Body of pancreas (tissue), 4 donors: Measurements from ENCODE around the gene ARMC6. TPM values are rescaled to one million over a fixed set of nuclear protein-coding genes. Genes with fewer than 3 reads are reported as not detected.

Source experiments
- ATAC-seq: fragments of 150-250 bp; one replicate; pipeline ENCODE4 v1.9.1; 2016
- DNase-seq, 4 donors: peaks; one replicate each; pipeline ENCODE4 v3.0.0-alpha.2; 2019
- H3K27ac ChIP-seq, 4 donors: fragments of 200-600 bp; sonication (generic); 1 replicate in 3 of 4; 2 replicates in 1 of 4; pipeline versions ENCODE4 v1.5.1 to v1.6.1; 2016 to 2019; ENCODE audit warnings: mild to moderate bottlenecking in 1 of 4, mixed read lengths in 1 of 4, moderate library complexity in 1 of 4
- H3K27me3 ChIP-seq, 2 donors: fragments of 200-600 bp; sonication (generic); one replicate each; pipeline ENCODE4 v1.6.0; 2016; ENCODE audit warnings: mild to moderate bottlenecking in 1 of 2
- H3K36me3 ChIP-seq, 2 donors: fragments of 200-600 bp; sonication (generic); replicated peaks in 1 of 2; 2 replicates each; pipeline ENCODE4 v1.5.1; 2016; ENCODE audit warnings: low read depth in 2 of 2; ENCODE audit not compliant: insufficient read depth in 1 of 2
- H3K4me1 ChIP-seq: fragments of 200-600 bp; sonication (generic); one replicate; pipeline ENCODE4 v1.6.0; 2016
- H3K4me3 ChIP-seq, 2 donors: fragments of 200-600 bp; sonication (generic); 1 replicate in 1 of 2; 2 replicates in 1 of 2; pipeline ENCODE4 v1.5.1; 2016 to 2019
- H3K9me3 ChIP-seq, 3 donors: fragments of 200-600 bp; sonication (generic); 1 replicate in 2 of 3; 2 replicates in 1 of 3; pipeline ENCODE4 v1.5.1; 2016
- CTCF ChIP-seq, 7 experiments: fragments of 450-650 bp in 4 of 7; fragments of 200-600 bp in 3 of 7; sonication (generic) in 3 of 7; IDR thresholded peaks; one replicate each; pipeline ENCODE4 v1.5.1; 2016 to 2019; ENCODE audit warnings: antibody characterized with exemption in 7 of 7
- POLR2A ChIP-seq, 3 donors: fragments of 450-650 bp; IDR thresholded peaks; one replicate each; pipeline ENCODE4 v1.6.1; 2016; ENCODE audit warnings: antibody characterized with exemption in 3 of 3, mild to moderate bottlenecking in 2 of 3
- WGBS, 2 donors: methylation state at CpG; one replicate each; pipeline ENCODE4 v1.1.5; 2017; 5-methylcytosine and 5-hydroxymethylcytosine counted together
- intact Hi-C: fragments of 100-400 bp; cut with DNase I; formaldehyde crosslinking; loops from one replicate; pipeline ENCODE4 v1.15.1; 2023
- total RNA-seq, 2 donors: library from RNA; depleted of rRNA; stranded (reverse); fragments of >200 nt; gene quantifications; one replicate each; pipeline ENCODE4 v1.1.0, GENCODE V29; 2016

The ARMC6 gene
- total RNA-seq, 2 donors from 2014 or later: 15.6 to 27.7 TPM

- DNase-seq: peak; percentile 50 to 86 (median 62)
- peak; percentile 20 for ATAC-seq
- no peaks in the 10 kb centered on the region for H3K27me3 ChIP-seq
- peaks cover 30% of the 10 kb centered on the region for H3K4me1 ChIP-seq
- TF ChIP-seq CTCF (IDR thresholded peaks at IDR 0.05) (no peak), POLR2A (IDR thresholded peaks at IDR 0.05) (no peak)
- H3K27ac ChIP-seq: peak overlapping the region in 3 of 4 donors; percentile 82 to 94 (median 93)
- intact Hi-C loops: no loop called here
- 10 to 12% methylated on average over 13 to 31 of the region's 31 CpGs for WGBS, 2 donors
- peak overlapping the region; percentile 67 to 68 for H3K4me3 ChIP-seq
- H3K9me3 ChIP-seq: no peaks in the 10 kb centered on the region
- peaks cover 0 to 5% of the 10 kb centered on the region in 2 donors for H3K36me3 ChIP-seq
Observed at GRCh38 chr19:19032420-19033175, 805 bp upstream of the ARMC6 start.

- WGBS, 2 donors: 0% methylated on average over 31 of the region's 32 CpGs; no CpG with 5 or more reads in 1 of the 2 donors
- no peaks in the 10 kb centered on the region for H3K27me3 ChIP-seq
- H3K36me3 ChIP-seq: peaks cover 0 to 3% of the 10 kb centered on the region in 2 donors
- H3K27ac ChIP-seq: peak overlapping the region in 3 of 4 donors; percentile 82 to 94 (median 93)
- peak; percentile 48 for ATAC-seq
- H3K4me3 ChIP-seq: peak overlapping the region; percentile 67 to 68
- DNase-seq: no peak
- TF ChIP-seq POLR2A (IDR thresholded peaks at IDR 0.05): no peak
- TF ChIP-seq CTCF (IDR thresholded peaks at IDR 0.05): peak in 1 of 7 experiments; percentile 2
- peaks cover 30% of the 10 kb centered on the region for H3K4me1 ChIP-seq
- H3K9me3 ChIP-seq: no peaks in the 10 kb centered on the region
- intact Hi-C loops: no loop called here
Observed at GRCh38 chr19:19033176-19033425, 302 bp upstream of the ARMC6 start.

- H3K27me3 ChIP-seq: no peaks in the 10 kb centered on the region
- ATAC-seq (no peak), DNase-seq (peak in 3 of 4 donors; percentile 38 to 60 (median 53))
- H3K4me3 ChIP-seq: peak overlapping the region; percentile 67 to 68
- H3K27ac ChIP-seq: peak overlapping the region in 2 of 4 donors; percentile 93 to 94
- intact Hi-C loops: no loop called here
- no peaks in the 10 kb centered on the region for H3K9me3 ChIP-seq
- H3K4me1 ChIP-seq: peaks cover 30% of the 10 kb centered on the region
- TF ChIP-seq CTCF (IDR thresholded peaks at IDR 0.05) (no peak), POLR2A (IDR thresholded peaks at IDR 0.05) (no peak)
- no peaks in the 10 kb centered on the region for H3K36me3 ChIP-seq
- 6 to 9% methylated on average over 10 of the region's 10 CpGs for WGBS, 2 donors
Observed at GRCh38 chr19:19034204-19034624, 811 bp downstream of the ARMC6 start.

GRCh38 chr19:19039901-19040300 lies 6.5 kb downstream of the ARMC6 start:
- DNase-seq (no peak), ATAC-seq (no peak)
- 59 to 76% methylated on average over 4 of the region's 4 CpGs for WGBS, 2 donors
- H3K27me3 ChIP-seq: no peaks in the 10 kb centered on the region
- peaks cover 0 to 4% of the 10 kb centered on the region in 2 donors for H3K36me3 ChIP-seq
- H3K4me1 ChIP-seq: peaks cover 12% of the 10 kb centered on the region
- H3K27ac ChIP-seq: no peak overlapping the region
- no peak for TF ChIP-seq POLR2A (IDR thresholded peaks at IDR 0.05)
- no peak for TF ChIP-seq CTCF (IDR thresholded peaks at IDR 0.05)
- H3K9me3 ChIP-seq: no peaks in the 10 kb centered on the region
- H3K4me3 ChIP-seq: no peak overlapping the region
- intact Hi-C loops: no loop called here

- Histone ChIP-seq H3K9me3 (no peaks in the 10 kb centered on the region), H3K4me1 (peaks cover 11% of the 10 kb centered on the region), H3K36me3 (peaks cover 0 to 4% of the 10 kb centered on the region in 2 donors), H3K27me3 (no peaks in the 10 kb centered on the region), H3K4me3 (no peak overlapping the region), H3K27ac (peak overlapping the region in 3 of 4 donors; percentile 29 to 63 (median 59))
- TF ChIP-seq CTCF (IDR thresholded peaks at IDR 0.05): no peak
- TF ChIP-seq POLR2A (IDR thresholded peaks at IDR 0.05): no peak
- intact Hi-C loops: no loop called here
- WGBS, 2 donors: 32 to 34% methylated on average over 7 of the region's 7 CpGs
- DNase-seq: peak; percentile 80 to 91 (median 90)
- peak; percentile 91 for ATAC-seq
Observed at GRCh38 chr19:19040417-19040816, 7.0 kb downstream of the ARMC6 start.
